ENCODE measurements around the gene ADAM21.
"Not testable (repeated sequence)": the region's sequence is repeated elsewhere in the genome, so short reads cannot be mapped to it uniquely, and the experiment has no call there.

ADAM21 gene

DNA sequence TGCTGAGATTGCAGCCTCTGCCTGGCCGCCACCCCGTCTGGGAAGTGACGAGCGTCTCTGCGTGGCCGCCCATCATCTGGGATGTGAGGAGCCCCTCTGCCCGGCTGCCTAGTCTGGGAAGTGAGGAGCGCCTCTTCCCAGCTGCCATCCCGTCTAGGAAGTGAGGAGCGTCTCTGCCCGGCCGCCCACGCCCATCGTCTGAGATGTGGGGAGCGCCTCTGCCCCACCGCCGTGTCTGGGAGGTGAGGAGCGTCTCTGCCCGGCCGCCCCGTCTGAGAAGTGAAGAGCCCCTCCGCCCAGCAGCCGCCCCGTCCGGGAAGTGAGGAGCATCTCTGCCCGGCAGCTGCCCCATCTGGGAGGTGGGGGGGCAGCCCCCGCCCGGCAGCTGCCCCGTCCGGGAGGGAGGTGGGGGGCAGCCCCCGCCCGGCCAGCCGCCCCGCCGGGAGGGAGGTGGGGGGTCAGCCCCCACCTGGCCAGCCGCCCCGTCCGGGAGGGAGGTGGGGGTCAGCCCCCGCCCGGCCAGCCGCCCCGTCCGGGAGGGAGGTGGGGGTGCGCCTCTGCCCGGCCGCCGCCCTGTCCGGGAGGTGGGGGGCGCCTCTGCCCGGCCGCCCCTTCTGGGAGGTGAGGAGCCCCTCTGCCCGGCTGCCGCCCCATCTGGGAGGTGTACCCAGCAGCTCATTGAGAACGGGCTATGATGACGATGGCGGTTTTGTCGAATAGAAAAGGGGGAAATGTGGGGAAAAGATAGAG lies 25.6 kb downstream of the ADAM21 start:
- DNase-seq, result not testable (repeated sequence)

- no peak for DNase-seq
Observed at GRCh38 chr14:70489579-70490200, 37.7 kb downstream of the ADAM21 start.

DNA sequence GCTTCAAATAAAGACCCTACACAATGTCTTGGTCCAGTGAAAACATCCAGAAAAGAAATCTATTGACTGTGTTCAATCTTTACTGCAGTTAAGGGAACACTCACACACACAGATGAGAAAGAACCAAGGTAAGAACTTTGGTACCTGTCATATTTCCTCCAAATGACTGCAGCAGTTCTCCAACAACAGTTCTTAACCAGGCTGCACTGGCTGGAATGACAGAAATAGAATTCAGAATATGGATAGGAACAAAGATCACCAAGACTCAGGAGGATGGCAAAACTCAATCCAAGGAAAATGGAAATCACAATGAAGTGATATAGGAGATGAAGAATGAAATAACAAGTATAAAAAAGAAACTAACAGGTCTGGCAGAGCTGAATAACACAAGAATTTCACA lies 46.2 kb downstream of the ADAM21 start:
- no peak for DNase-seq
